T-helper 22 cell (primary cell): ENCODE data around the gene ARID1B.

Source experiments
- DNase-seq: peaks from one replicate; pipeline ENCODE4 v3.0.0-alpha.2; 2020; ENCODE audit warnings: low read depth

ARID1B gene

DNA sequence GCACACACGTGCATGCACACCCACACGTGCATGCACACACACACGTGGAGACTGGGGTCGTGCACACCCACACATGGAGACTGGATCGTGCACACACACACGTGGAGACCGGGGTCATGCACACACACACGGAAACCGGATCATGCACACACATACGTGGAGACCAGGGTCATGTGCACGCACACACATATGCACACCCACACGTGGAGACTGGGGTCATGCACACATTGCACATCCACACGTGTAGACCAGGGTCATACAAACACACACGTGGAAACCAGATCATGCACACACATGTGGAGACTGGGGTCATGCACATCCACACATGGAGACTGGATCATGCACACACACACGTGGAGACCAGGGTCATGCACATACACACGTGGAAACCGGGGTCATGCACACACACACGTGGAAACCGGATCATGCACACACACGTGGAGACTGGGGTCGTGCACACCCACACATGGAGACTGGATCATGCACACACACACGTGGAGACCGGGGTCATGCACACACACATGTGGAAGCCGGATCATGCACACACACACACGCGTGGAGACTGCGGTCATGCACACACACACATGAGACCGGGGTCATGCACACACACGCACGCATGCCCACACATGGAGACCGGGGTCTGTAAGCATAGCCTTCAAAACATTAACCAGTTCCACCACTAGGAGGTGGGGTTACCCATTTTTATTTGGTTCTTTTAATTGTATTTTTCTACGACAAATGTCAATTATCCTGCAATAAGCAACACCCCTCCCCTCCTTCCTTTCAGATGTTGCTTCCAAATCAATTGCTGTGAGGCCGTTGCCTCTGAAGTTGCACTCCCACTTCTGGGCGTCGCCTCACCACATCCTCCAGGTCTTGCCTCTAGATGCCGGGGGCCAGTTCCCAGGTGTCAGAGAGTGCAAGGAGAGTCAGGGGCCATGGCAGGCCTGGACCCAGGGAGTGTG lies 450.3 kb downstream of the ARID1B start:
- no peak for DNase-seq

- no peak for DNase-seq
Measured at GRCh38 chr6:157228426-157229131, 451.4 kb downstream of the ARID1B start.

- DNase-seq, result no peak
Measured at GRCh38 chr6:157229132-157229618, 452.0 kb downstream of the ARID1B start.

DNA sequence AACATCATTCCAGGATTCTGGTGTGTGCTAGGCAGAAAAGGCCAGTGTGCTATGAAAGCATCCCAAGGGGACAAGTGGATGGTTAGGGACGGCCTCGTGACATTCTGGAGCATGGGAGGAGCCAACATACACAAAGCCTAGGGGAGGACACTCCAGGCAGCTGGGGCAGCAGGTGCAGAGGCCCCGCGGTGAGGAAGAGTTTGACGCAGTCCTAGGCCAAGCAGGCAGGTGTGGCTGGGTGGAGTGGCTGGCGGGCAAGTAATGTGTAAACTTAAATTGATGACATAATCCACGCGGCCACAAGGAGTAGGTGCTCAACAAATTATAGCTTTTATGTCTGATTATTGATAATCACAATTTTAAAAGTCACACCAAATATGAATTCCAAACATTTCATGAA lies 452.5 kb downstream of the ARID1B start:
- DNase-seq, result no peak

- no peak for DNase-seq
Measured at GRCh38 chr6:157230910-157231309, 453.7 kb downstream of the ARID1B start.

DNA sequence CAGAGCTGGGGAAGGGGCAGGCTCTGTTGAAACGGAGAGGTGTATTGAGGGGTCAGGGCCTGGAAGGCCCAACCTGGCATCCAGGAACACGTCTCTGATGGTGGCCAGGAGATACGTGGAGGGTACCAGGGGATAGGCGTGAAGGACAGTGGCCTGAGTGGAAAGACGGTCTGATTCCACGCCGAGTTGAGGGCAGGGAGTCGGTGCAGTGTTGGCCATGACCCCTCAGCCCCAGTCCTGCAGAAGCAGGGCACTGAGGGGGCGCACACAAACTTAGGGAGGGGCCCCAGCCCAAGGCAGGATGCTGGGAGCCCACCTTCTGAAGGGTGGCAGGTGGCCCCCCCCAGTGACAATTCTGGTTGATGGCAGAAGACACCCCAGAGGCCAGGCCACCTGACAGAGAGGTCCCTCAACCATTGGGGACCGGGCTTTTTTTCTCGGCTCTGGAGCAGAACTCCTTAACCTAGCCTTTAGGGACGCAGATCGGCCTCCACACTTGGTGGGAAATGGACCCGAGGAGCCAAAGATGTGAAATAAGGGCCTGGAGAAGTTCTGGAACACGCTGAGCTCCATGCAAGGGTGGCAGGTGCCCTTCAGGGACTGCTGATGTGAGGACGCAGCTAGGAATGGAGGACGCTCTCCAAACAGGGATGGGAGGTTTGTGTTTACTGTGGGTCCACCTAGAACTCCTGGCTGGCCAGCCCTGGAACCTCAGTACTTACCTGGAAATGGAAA lies 455.1 kb downstream of the ARID1B start:
- DNase-seq, result no peak

GRCh38 chr6:157233156-157233555 lies 456.0 kb downstream of the ARID1B start:
- no peak for DNase-seq

DNA sequence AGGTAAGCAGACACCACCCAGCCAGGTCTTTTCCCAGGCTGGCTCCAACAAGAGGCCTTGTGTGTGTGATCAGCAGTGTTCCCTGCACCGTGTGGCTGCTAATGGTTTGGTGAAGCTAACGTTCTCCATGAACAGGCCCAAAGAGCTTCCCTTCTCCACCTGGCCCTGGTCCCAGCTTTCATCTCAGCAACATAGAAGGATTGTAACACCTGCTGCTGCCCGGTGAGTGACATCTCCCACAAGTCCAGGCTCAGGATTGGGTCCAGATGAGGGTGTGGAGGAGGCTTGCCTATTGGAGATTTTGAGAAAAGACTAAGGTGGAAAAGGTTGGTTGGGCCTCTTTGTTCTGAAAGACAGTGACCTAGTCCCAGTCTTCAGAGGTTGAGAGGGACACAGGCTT lies 456.5 kb downstream of the ARID1B start:
- DNase-seq, result no peak

DNA sequence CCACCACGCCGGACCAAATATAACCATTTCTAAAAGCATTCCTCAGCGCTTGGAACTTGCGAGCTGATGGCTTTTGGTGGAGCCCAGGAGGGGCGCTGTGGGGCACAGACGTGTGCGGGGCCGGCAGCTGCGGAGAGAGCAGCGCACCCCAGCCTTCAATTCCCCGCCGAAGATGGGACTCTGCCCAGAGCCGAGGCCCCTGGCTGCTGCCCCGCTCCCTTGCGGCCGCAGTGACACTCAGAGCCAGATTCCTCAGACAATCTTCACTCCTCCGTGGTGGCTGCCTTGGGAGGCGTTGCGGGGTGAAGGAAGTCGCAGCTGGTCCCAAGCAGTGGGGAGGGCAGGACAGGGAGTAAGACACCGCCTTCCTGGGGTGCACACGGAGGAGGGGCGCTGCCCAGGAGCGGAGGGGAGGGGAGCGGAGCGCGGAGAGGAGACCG lies 458.4 kb downstream of the ARID1B start:
- DNase-seq, result peak; percentile 19

DNA sequence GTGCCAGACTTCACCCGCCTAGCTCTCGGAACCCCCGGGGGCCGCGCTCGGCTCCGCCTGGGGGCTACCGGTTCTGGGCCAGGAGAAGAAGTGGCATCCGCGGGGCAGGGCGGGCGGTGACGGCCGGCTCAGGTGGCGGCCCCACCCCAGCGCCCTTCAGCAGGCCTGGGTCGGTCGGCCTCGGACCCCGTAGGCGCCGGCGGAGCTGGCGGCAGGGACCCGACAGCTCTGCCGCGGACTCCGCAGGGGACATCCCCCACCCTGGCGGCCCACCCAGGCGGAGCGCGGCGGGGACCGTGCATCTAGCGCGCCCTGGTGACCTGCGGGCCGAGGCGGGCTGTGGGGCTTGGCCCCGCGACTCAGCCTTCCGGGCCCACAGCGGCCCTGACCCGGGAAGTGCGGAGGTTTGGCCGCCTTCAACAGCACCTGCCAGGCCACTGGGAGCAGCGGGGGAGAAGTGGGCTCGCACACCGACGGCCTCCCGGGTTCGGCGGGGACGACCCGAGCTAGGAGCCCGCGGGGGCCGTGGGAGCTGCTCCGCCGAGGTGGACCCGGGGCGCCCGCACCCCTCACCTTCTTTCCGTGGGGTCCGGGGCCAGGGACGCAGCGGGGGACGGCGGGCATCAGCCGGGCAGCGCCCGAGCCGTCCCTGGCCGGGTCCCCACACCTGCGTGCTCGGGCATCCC lies 459.0 kb downstream of the ARID1B start:
- DNase-seq, result no peak

GRCh38 chr6:157238346-157238745 lies 461.2 kb downstream of the ARID1B start:
- DNase-seq, result no peak

DNA sequence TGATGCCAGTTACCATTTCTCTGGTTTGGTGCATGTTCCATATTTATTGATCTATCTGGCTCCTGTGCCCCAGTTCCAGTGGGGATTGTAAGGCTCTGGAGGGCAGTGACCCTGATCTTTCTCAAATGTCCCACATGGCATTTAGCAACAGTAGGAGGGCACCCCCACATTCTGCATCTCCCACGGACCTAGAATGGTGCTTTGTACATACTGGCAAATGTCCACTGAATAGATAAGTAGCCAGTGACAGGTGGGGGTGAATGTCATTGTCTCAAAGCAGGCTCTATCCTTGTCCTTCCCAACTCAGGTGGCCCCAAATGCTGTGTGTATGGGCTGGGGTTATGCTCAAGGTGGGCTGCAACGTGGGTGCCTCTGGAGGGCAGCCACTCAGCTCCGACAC lies 462.0 kb downstream of the ARID1B start:
- no peak for DNase-seq

DNA sequence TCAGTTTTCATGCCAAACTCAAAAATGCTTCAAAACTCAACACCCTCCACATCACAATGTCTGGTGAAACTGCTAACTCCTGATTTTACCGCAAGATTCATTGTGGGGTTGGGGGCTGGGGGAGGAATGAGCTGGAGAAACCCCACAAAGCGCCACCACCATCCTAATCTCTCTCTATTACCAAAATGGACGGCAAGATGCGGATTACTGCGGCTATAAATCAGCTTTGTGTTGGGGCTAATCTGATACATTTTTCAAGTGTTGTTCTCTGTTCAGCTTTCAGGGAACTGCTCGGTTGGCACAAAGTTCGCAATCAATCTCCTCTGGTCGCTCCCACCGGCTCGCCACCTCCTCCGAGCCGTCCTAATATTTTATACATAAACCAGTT lies 462.5 kb downstream of the ARID1B start:
- no peak for DNase-seq

DNA sequence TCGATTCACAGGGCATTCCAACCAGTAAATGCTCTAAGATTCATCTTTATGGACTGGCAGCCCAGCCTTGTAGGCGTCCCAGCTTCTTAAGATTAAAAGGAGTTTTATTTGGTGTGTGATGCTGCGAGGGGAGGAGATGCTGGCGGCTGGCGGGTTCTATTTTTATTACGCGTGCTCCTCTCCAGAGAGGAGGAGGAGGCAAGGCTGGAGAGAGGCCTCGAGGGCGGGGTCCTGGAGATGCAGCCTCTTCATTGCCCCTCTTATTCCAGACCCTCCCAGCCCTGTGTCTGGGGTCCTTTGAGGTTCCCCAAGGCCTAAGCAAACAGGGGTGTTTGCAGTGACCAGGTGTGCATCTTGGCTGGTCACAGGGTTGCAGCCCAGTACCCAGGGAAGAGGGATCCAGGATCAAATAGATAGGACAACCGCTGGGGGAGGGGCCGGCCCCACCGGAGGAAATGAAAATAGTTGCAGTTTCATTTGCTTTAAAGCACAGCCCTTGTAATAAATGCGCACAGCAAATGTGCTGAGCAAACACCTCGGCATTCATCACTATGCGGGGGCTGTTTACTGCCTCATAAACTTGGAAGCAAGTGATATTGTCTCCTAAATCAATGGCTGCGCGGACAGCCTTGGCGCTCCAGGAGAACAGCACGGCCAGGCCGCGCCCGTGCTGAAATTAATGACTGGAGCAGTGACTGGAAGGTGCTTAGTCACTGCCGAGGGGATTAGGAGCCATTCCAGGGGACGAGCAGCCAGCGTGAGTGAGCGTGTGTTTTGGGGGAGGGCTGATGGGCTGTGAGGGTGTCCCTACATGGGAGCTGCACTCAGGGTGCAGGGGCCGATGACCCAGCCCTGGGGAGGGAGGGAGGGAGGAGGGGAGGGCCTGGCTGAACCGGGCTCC lies 463.1 kb downstream of the ARID1B start:
- DNase-seq, result no peak

GRCh38 chr6:157240960-157241311 lies 463.8 kb downstream of the ARID1B start:
- DNase-seq, result no peak

DNA sequence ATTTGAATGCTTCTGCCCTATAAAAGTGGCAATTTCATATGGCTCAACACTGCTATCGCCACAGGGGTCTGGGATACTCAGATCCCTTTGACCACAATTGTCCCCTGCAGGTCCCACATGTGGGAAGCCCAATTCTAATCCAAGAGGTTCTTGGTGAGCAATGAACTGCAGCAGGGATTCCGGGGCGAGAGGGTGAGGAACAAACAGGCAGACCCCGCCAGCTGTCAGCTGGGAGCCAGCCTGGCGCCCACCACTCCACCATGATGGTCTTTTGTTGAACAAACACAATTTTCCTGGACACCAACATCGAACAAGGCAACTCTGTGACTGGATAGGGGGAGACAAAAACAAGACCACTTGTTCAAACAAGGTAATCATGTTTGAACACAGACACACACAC lies 465.6 kb downstream of the ARID1B start:
- DNase-seq, result no peak

- no peak for DNase-seq
Measured at GRCh38 chr6:157244175-157244574, 467.0 kb downstream of the ARID1B start.

GRCh38 chr6:157244780-157245179 lies 467.6 kb downstream of the ARID1B start:
- DNase-seq, result no peak

DNA sequence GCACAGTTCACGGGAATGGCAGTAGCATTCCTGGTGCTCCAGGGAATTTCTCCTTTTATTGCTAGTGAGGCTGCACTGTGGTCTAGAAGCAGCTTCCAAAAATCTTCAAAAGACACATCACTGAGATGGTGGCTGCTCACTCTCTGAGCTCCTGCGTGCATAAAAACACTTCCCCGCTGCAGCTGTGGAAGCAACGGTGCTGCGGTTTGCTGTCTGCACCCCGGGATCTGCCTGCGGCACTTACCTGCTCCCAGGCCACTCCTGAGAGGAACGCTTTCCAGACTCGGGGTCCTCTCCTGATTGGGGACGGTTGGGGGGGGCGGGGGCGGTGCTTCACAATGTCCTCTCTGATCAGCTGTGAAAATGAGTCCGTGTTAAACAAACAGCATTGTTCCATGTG lies 468.3 kb downstream of the ARID1B start:
- no peak for DNase-seq

DNA sequence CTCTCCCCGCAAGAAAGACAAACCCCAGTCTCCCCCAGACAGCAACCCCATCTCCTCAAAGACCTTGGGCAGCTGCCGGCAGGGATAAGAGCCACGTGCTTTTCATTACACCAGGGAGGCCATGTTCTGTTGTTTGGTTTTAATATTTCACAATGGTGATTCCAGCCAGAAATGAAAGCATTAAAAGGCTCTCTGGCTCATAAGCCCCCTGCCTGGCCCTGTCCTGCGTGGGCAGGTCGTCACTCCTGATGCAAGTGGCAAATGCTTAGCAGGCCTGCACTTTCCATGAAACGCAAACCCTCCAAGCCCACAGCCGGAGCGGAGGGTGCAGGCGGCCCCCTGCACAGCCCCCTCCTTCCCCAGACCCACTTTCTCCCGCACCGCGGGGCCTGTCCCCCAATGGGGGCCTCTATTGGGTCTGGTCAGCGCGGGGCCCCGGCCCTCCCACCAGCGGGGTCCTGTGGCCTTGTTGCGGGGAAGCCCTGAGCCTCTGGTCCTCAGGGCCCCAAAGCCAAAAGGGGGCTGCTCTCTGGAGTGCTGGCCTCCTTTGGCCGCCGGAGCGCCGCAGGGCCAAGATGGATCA lies 469.0 kb downstream of the ARID1B start:
- no peak for DNase-seq
